HUES6 (cell line): Measurements from ENCODE around the gene MTTP.

Experiments used
- H3K27ac ChIP-seq: 2 replicates; pipeline ENCODE4 v1.7.0; 2013; ENCODE audit warnings: low read depth, mild to moderate bottlenecking, low read length, inconsistent platforms
- H3K27me3 ChIP-seq: 2 replicates; pipeline ENCODE4 v1.6.1; 2013; ENCODE audit warnings: low read length; ENCODE audit not compliant: control insufficient read depth, insufficient read depth
- H3K36me3 ChIP-seq: 2 replicates; pipeline ENCODE4 v1.6.1; 2013; ENCODE audit warnings: low read length; ENCODE audit not compliant: control insufficient read depth, insufficient read depth
- H3K4me1 ChIP-seq: 2 replicates; pipeline ENCODE4 v1.6.1; 2013; ENCODE audit warnings: low read length; ENCODE audit not compliant: control insufficient read depth, insufficient read depth
- H3K4me3 ChIP-seq: 2 replicates; pipeline ENCODE4 v1.5.1; 2013; ENCODE audit warnings: low read depth, low read length
- H3K9ac ChIP-seq: one replicate; pipeline ENCODE4 v1.6.1; 2013; ENCODE audit warnings: mild to moderate bottlenecking, low read length
- H3K9me3 ChIP-seq: 2 replicates; pipeline ENCODE4 v1.6.1; 2013; ENCODE audit warnings: low read depth, low read length; ENCODE audit not compliant: control insufficient read depth, insufficient read depth

The MTTP gene

GRCh38 chr4:99670409-99671073 is 95.9 kb downstream of the MTTP start:
- H3K4me3 ChIP-seq = no peak overlapping the region
- no peaks in the 10 kb centered on the region for H3K4me1 ChIP-seq
- no peaks in the 10 kb centered on the region for H3K27me3 ChIP-seq
- no peak overlapping the region for H3K27ac ChIP-seq
- peaks cover 18% of the 10 kb centered on the region for H3K9me3 ChIP-seq
- H3K9ac ChIP-seq = no peak overlapping the region
- H3K36me3 ChIP-seq = no peaks in the 10 kb centered on the region
